ENCODE measurements around the gene JPH4. TPM values are rescaled to one million over a fixed set of nuclear protein-coding genes. Genes with fewer than 3 reads are reported as not detected.

Gene JPH4
- total and polyA plus RNA-seq, 2 experiments from 2014 or later, result not detected

DNA sequence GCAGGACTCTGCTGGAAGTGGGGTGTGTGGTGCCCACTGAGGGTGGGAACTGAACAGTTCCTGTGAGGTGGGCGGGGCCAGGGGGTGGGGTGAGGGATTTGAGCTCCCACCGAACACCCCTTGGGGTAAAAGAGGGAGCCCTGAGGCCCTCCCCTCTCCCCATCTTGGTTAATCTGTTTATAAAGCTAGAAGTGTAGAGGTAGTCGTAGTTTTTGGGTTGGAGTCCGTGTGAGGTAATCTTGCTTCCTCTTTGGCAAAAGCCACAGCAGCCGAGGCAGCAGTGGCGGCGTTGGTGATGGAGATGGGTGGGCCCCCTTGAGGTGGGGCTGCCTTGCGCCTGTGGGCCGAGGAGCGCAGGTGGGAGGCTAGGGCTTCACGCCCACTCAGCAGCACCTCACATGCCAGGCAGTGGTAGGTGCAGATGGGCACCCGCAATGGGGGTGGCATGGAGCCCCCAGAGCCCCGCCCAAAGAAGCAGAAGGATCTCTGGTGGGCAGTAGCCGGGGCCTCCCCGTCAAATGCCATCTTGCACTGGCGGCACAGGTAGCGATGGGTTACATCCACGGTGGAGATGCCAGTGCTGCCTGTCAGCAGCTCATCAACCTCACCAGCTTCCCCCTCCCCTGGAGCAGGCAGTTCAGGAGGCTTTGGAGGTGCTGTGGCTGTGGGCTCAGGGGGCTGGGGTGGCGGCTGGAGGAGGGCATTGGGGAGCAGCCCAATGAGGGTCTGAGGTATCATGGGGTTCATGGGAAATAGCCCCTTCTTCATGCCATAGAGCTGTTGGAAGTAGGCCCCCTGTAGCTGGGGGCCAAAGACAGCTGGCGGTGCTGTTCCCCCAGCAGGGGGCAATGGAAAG is 56.6 kb downstream of the JPH4 start:
- H3K9ac ChIP-seq, result no peak overlapping the region
- TF ChIP-seq EZH2 (IDR thresholded peaks at IDR 0.05; ENCODE audit: insufficient read depth, poor library complexity, severe bottlenecking) (no peak), EZH2phosphoT487 (IDR thresholded peaks at IDR 0.05; ENCODE audit: insufficient read depth, low read depth) (no peak)
- no peaks in the 10 kb centered on the region for H3F3A ChIP-seq (ENCODE audit: insufficient read depth)
- H3K9me3 ChIP-seq (ENCODE audit: low read depth), result no peaks in the 10 kb centered on the region
- H2AFZ ChIP-seq, result no peak overlapping the region
- in situ Hi-C loops (cut with MboI), result no loop called here
- 87 to 95% methylated on average over 17 to 20 of the region's 20 CpGs for WGBS, 2 experiments (ENCODE audit: low coverage in 1 of 2, low lambda C conversion rate in 2 of 2, missing lambda C conversion rate in 2 of 2)
- no peaks in the 10 kb centered on the region for H3K9me2 ChIP-seq (ENCODE audit: insufficient read depth)
- H3K4me1 ChIP-seq (ENCODE audit: insufficient read depth), result no peaks in the 10 kb centered on the region
- no peaks in the 10 kb centered on the region for H3K27me3 ChIP-seq (replicated peaks; ENCODE audit: insufficient read depth)
- H3K36me3 ChIP-seq (ENCODE audit: low read depth), result no peaks in the 10 kb centered on the region
- H3K4me3 ChIP-seq, result no peak overlapping the region
- H3K27ac ChIP-seq, result no peak overlapping the region
- H3K4me2 ChIP-seq (ENCODE audit: unreplicated experiment), result no peak overlapping the region
- no peak for DNase-seq
- no peaks in the 10 kb centered on the region for H4K20me1 ChIP-seq (ENCODE audit: insufficient read depth)
- no peaks in the 10 kb centered on the region for H3K79me2 ChIP-seq (ENCODE audit: insufficient read depth)

DNA sequence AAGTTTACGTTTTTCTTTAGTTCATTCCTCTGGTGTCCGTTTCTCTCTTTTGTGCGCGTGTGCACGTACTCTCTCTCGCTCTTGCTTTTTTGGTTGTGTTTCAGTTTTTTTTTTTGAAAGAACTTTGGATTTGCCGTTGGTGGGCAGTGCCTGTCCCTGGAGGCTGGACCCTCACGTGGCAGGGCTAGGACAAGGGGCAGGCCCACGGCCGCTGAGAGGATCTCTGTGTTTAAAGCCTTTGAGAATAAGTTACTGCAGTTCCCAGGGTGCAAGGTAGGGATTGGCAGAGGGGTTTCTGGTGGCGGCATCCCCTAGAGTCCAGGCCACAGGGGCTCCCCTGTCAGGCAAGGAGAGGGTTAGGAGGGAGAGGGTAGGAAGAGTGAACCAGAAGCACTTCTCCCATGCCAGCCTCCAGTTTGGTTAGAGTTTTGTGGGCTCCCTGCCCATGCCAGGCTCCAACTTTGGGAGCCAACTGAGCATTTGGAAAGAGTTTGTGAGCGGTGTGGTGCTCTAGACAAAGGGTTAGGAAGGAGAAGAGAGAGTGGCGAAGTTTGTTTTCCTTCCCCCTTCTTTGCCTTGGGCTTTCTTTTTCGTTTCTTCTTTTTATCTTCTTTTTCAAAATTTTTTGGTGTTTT is 57.6 kb downstream of the JPH4 start:
- DNase-seq, result no peak
- in situ Hi-C loops (cut with MboI), result no loop called here
- H3K4me3 ChIP-seq, result no peak overlapping the region
- H3K4me2 ChIP-seq (ENCODE audit: unreplicated experiment), result no peak overlapping the region
- 81 to 84% methylated on average over 11 to 14 of the region's 14 CpGs for WGBS, 2 experiments (ENCODE audit: low coverage in 1 of 2, low lambda C conversion rate in 2 of 2, missing lambda C conversion rate in 2 of 2)
- no peaks in the 10 kb centered on the region for H3K79me2 ChIP-seq (ENCODE audit: insufficient read depth)
- H3K36me3 ChIP-seq (ENCODE audit: low read depth), result no peaks in the 10 kb centered on the region
- H3K4me1 ChIP-seq (ENCODE audit: insufficient read depth), result no peaks in the 10 kb centered on the region
- TF ChIP-seq EZH2 (IDR thresholded peaks at IDR 0.05; ENCODE audit: insufficient read depth, poor library complexity, severe bottlenecking), result no peak
- TF ChIP-seq EZH2phosphoT487 (IDR thresholded peaks at IDR 0.05; ENCODE audit: insufficient read depth, low read depth), result no peak
- H3K9ac ChIP-seq, result no peak overlapping the region
- no peaks in the 10 kb centered on the region for H3F3A ChIP-seq (ENCODE audit: insufficient read depth)
- H3K27ac ChIP-seq, result no peak overlapping the region
- H3K27me3 ChIP-seq (replicated peaks; ENCODE audit: insufficient read depth), result no peaks in the 10 kb centered on the region
- no peaks in the 10 kb centered on the region for H3K9me2 ChIP-seq (ENCODE audit: insufficient read depth)
- H3K9me3 ChIP-seq (ENCODE audit: low read depth), result no peaks in the 10 kb centered on the region
- no peak overlapping the region for H2AFZ ChIP-seq
- no peaks in the 10 kb centered on the region for H4K20me1 ChIP-seq (ENCODE audit: insufficient read depth)

DNA sequence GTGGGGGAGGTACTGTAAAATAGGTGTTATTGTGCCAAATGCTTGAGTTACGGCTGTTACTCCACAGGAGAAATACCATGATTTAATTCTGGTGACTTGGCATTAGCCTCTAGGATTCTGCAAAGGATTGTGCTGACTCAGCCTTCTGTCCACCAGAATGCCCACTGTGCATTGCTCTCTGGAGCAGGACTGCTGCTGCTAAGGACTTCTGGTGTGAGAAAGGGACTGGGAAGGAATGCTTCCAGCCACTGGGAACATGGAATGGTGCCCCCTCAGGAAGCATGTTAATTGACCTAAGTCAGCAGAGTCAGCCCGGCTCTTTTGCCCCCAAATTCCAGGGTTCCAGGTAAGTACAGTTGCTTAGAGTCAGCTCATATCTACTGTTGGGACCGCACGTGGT is 59.9 kb downstream of the JPH4 start:
- DNase-seq, result no peak
- Histone ChIP-seq H3K27ac (no peak overlapping the region), H3K27me3 (replicated peaks; ENCODE audit: insufficient read depth) (no peaks in the 10 kb centered on the region), H4K20me1 (ENCODE audit: insufficient read depth) (no peaks in the 10 kb centered on the region), H2AFZ (no peak overlapping the region), H3K9me3 (ENCODE audit: low read depth) (no peaks in the 10 kb centered on the region), H3K4me3 (no peak overlapping the region), H3K4me1 (ENCODE audit: insufficient read depth) (no peaks in the 10 kb centered on the region), H3K9me2 (ENCODE audit: insufficient read depth) (no peaks in the 10 kb centered on the region), H3F3A (ENCODE audit: insufficient read depth) (no peaks in the 10 kb centered on the region), H3K36me3 (ENCODE audit: low read depth) (no peaks in the 10 kb centered on the region), H3K9ac (no peak overlapping the region), H3K79me2 (ENCODE audit: insufficient read depth) (no peaks in the 10 kb centered on the region), H3K4me2 (ENCODE audit: unreplicated experiment) (no peak overlapping the region)
- in situ Hi-C loops (cut with MboI), result no loop called here
- WGBS, 2 experiments (ENCODE audit: low coverage in 1 of 2, low lambda C conversion rate in 2 of 2, missing lambda C conversion rate in 2 of 2), result 58 to 68% methylated on average over 4 of the region's 4 CpGs
- no peak for TF ChIP-seq EZH2phosphoT487 (IDR thresholded peaks at IDR 0.05; ENCODE audit: insufficient read depth, low read depth)
- no peak for TF ChIP-seq EZH2 (IDR thresholded peaks at IDR 0.05; ENCODE audit: insufficient read depth, poor library complexity, severe bottlenecking)

Other genes with a start within 250 kb of the JPH4 start
- gene SLC22A17, start 225.9 kb downstream of the JPH4 start, total RNA-seq (2014; rRNA removed; shearing (Covaris generic)), result 32.8 and 42.3 TPM in 2 replicates
- gene SLC22A17, start 225.9 kb downstream of the JPH4 start, polyA plus RNA-seq (2016; fragmentation: Nextera tagmentation; extraction: Ambion mirVana), result 16.5 and 20.4 TPM in 2 replicates
- 8.6 and 17.3 TPM in 2 replicates for gene EFS, start 213.6 kb downstream of the JPH4 start, total RNA-seq (2014; rRNA removed; shearing (Covaris generic))
- gene EFS, start 213.6 kb downstream of the JPH4 start, polyA plus RNA-seq (2016; fragmentation: Nextera tagmentation; extraction: Ambion mirVana), result 3.9 and 4.2 TPM in 2 replicates
- gene IL25, start 206.0 kb downstream of the JPH4 start, total RNA-seq (2014; rRNA removed; shearing (Covaris generic)), result not detected in 2 replicates
- gene IL25, start 206.0 kb downstream of the JPH4 start, polyA plus RNA-seq (2016; fragmentation: Nextera tagmentation; extraction: Ambion mirVana), result not detected in 2 replicates
- not detected in 2 replicates for gene CMTM5, start 201.7 kb downstream of the JPH4 start, total RNA-seq (2014; rRNA removed; shearing (Covaris generic))
- not detected in 2 replicates for gene CMTM5, start 201.7 kb downstream of the JPH4 start, polyA plus RNA-seq (2016; fragmentation: Nextera tagmentation; extraction: Ambion mirVana)
- not detected in 2 replicates for gene MYH6, start 170.5 kb downstream of the JPH4 start, total RNA-seq (2014; rRNA removed; shearing (Covaris generic))
- 0.80 TPM in 1 of 2 replicates, not detected in the other for gene MYH6, start 170.5 kb downstream of the JPH4 start, polyA plus RNA-seq (2016; fragmentation: Nextera tagmentation; extraction: Ambion mirVana)
- gene MYH7, start 143.1 kb downstream of the JPH4 start, total RNA-seq (2014; rRNA removed; shearing (Covaris generic)), result not detected in 2 replicates
- gene MYH7, start 143.1 kb downstream of the JPH4 start, polyA plus RNA-seq (2016; fragmentation: Nextera tagmentation; extraction: Ambion mirVana), result not detected in 2 replicates
- 13.9 and 25.9 TPM in 2 replicates for gene NGDN, start 109.1 kb downstream of the JPH4 start, total RNA-seq (2014; rRNA removed; shearing (Covaris generic))
- 39.9 TPM in 2 replicates for gene NGDN, start 109.1 kb downstream of the JPH4 start, polyA plus RNA-seq (2016; fragmentation: Nextera tagmentation; extraction: Ambion mirVana)
- gene ZFHX2, start 27.0 kb downstream of the JPH4 start, total RNA-seq (2014; rRNA removed; shearing (Covaris generic)), result under 0.01 TPM in 1 of 2 replicates, not detected in the other
- gene ZFHX2, start 27.0 kb downstream of the JPH4 start, polyA plus RNA-seq (2016; fragmentation: Nextera tagmentation; extraction: Ambion mirVana), result 0.14 and 0.49 TPM in 2 replicates
- 21.0 and 33.8 TPM in 2 replicates for gene THTPA, start 22.5 kb downstream of the JPH4 start, total RNA-seq (2014; rRNA removed; shearing (Covaris generic))
- 9.3 and 10.0 TPM in 2 replicates for gene THTPA, start 22.5 kb downstream of the JPH4 start, polyA plus RNA-seq (2016; fragmentation: Nextera tagmentation; extraction: Ambion mirVana)
- gene AP1G2, start 11.0 kb downstream of the JPH4 start, total RNA-seq (2014; rRNA removed; shearing (Covaris generic)), result 3.9 and 13.7 TPM in 2 replicates
- gene AP1G2, start 11.0 kb downstream of the JPH4 start, polyA plus RNA-seq (2016; fragmentation: Nextera tagmentation; extraction: Ambion mirVana), result 9.6 and 10.2 TPM in 2 replicates
- gene DHRS2, start 57.6 kb upstream of the JPH4 start, total RNA-seq (2014; rRNA removed; shearing (Covaris generic)), result not detected in 2 replicates
- gene DHRS2, start 57.6 kb upstream of the JPH4 start, polyA plus RNA-seq (2016; fragmentation: Nextera tagmentation; extraction: Ambion mirVana), result not detected in 2 replicates